ENCODE results near the gene GRK5.

The GRK5 gene

DNA sequence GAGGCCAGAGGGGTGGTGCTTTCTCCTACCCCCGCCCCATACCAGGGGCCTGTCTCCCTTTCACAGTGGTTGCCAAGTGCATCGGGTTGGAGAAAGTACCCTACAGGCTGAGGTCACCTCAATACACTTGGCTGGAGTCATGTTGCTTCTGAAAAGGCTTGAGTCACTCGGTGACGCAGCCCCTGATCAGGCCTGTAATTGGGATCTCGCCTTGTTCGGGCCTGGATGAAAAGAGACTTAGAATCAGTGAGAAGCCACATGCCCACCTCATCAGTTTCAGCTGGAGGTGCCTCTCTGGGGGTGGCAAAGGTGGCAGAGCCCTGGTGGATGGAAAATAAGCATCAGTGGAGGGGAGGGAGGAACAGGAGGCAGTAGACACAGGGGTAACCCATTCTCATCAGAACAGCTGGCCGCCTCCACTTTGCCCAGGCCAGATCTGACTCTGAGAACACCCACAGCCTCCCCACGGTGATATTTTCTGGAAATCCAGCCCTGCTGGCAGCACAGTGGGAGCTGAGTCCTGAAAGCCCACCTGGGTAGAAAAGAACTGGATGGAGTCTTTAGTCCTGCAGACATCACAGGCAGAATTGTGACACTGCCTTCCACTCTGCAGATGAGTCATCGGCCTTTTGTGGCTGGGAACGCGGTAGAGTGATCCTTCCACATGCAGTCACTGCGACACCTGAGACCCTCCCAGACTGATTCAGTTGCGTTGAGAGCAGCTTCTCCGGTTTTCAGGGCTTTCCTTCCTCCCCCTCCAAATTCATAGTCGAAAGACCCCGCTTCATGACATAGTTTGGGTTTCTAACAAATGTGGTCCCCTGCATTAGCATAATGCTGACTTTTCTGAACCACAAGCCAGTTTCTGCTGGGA lies 108.0 kb downstream of the GRK5 start:
- Histone ChIP-seq H3K9me2 (replicated peaks; ENCODE audit: low read depth, low read length) (no peaks in the 10 kb centered on the region), H3K36me3 (ENCODE audit: insufficient read depth, low read length) (no peaks in the 10 kb centered on the region), H3K27me3 (ENCODE audit: insufficient read depth, low read length, poor library complexity, severe bottlenecking) (peaks cover 36% of the 10 kb centered on the region), H3K4me2 (ENCODE audit: low read depth, low read length, poor library complexity, severe bottlenecking) (peak overlapping the region; percentile 39), H3K4me1 (ENCODE audit: insufficient read depth, low read length, poor library complexity, severe bottlenecking) (peaks cover 36% of the 10 kb centered on the region), H4K20me1 (ENCODE audit: insufficient read depth, low read length, poor library complexity, severe bottlenecking) (peaks cover 83% of the 10 kb centered on the region), H3K9me3 (ENCODE audit: insufficient read depth, low read depth, low read length) (no peaks in the 10 kb centered on the region), H3K4me3 (ENCODE audit: low read length, poor library complexity, severe bottlenecking) (no peak overlapping the region), H3F3A (ENCODE audit: low read depth) (no peaks in the 10 kb centered on the region), H3K79me2 (ENCODE audit: insufficient read depth, low read length) (peaks cover 11% of the 10 kb centered on the region; the same call in 1 of the 2 replicates), H2AFZ (ENCODE audit: low read length) (no peak overlapping the region), H3K9ac (ENCODE audit: low read depth, low read length, poor library complexity, severe bottlenecking) (no peak overlapping the region)
- no peak for TF ChIP-seq EZH2phosphoT487 (IDR thresholded peaks at IDR 0.05; ENCODE audit: borderline replicate concordance)
- TF ChIP-seq, protein P1, sequence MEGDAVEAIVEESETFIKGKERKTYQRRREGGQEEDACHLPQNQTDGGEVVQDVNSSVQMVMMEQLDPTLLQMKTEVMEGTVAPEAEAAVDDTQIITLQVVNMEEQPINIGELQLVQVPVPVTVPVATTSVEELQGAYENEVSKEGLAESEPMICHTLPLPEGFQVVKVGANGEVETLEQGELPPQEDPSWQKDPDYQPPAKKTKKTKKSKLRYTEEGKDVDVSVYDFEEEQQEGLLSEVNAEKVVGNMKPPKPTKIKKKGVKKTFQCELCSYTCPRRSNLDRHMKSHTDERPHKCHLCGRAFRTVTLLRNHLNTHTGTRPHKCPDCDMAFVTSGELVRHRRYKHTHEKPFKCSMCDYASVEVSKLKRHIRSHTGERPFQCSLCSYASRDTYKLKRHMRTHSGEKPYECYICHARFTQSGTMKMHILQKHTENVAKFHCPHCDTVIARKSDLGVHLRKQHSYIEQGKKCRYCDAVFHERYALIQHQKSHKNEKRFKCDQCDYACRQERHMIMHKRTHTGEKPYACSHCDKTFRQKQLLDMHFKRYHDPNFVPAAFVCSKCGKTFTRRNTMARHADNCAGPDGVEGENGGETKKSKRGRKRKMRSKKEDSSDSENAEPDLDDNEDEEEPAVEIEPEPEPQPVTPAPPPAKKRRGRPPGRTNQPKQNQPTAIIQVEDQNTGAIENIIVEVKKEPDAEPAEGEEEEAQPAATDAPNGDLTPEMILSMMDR (conservative IDR thresholded peaks at IDR 0.05; ENCODE audit: low read length) = no peak

DNA sequence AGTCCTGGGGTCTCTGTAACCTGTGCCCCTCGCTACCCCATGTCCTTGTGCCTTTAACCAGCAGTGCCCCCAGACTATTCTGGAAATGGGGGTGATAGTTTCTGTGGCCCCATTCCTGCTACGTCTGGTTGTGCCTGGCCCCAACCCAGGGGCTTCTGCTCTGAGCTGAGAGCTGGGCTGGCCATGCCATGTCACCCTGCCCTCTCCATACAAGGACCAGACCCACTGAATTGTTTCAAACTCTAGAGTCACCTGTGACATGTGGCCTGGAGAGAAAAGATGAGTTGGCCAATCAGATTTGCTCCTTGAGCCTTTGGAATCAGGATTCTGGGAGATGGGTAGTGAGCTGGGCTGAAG lies 108.6 kb downstream of the GRK5 start:
- H3K79me2 ChIP-seq (ENCODE audit: insufficient read depth, low read length) = peaks cover 11% of the 10 kb centered on the region; the same call in 1 of the 2 replicates
- H3K4me2 ChIP-seq (ENCODE audit: low read depth, low read length, poor library complexity, severe bottlenecking) = peak overlapping the region; percentile 39
- no peak overlapping the region for H2AFZ ChIP-seq (ENCODE audit: low read length)
- no peak overlapping the region for H3K9ac ChIP-seq (ENCODE audit: low read depth, low read length, poor library complexity, severe bottlenecking)
- TF ChIP-seq, protein P1 (conservative IDR thresholded peaks at IDR 0.05; ENCODE audit: low read length) = no peak
- no peak for TF ChIP-seq EZH2phosphoT487 (IDR thresholded peaks at IDR 0.05; ENCODE audit: borderline replicate concordance)
- no peaks in the 10 kb centered on the region for H3K9me3 ChIP-seq (ENCODE audit: insufficient read depth, low read depth, low read length)
- H3K4me3 ChIP-seq (ENCODE audit: low read length, poor library complexity, severe bottlenecking) = no peak overlapping the region
- peaks cover 36% of the 10 kb centered on the region for H3K27me3 ChIP-seq (ENCODE audit: insufficient read depth, low read length, poor library complexity, severe bottlenecking)
- H3K36me3 ChIP-seq (ENCODE audit: insufficient read depth, low read length) = no peaks in the 10 kb centered on the region
- H3K4me1 ChIP-seq (ENCODE audit: insufficient read depth, low read length, poor library complexity, severe bottlenecking) = peaks cover 34% of the 10 kb centered on the region
- H3F3A ChIP-seq (ENCODE audit: low read depth) = no peaks in the 10 kb centered on the region
- no peaks in the 10 kb centered on the region for H3K9me2 ChIP-seq (replicated peaks; ENCODE audit: low read depth, low read length)
- H4K20me1 ChIP-seq (ENCODE audit: insufficient read depth, low read length, poor library complexity, severe bottlenecking) = peaks cover 81% of the 10 kb centered on the region

GRCh38 chr10:119316729-119317097 lies 109.3 kb downstream of the GRK5 start:
- Histone ChIP-seq H3F3A (ENCODE audit: low read depth) (no peaks in the 10 kb centered on the region), H3K27me3 (ENCODE audit: insufficient read depth, low read length, poor library complexity, severe bottlenecking) (peaks cover 36% of the 10 kb centered on the region), H3K9me2 (replicated peaks; ENCODE audit: low read depth, low read length) (no peaks in the 10 kb centered on the region), H3K79me2 (ENCODE audit: insufficient read depth, low read length) (peaks cover 17% of the 10 kb centered on the region; the same call in 1 of the 2 replicates), H3K4me1 (ENCODE audit: insufficient read depth, low read length, poor library complexity, severe bottlenecking) (peaks cover 36% of the 10 kb centered on the region), H3K4me2 (ENCODE audit: low read depth, low read length, poor library complexity, severe bottlenecking) (no peak overlapping the region), H3K9ac (ENCODE audit: low read depth, low read length, poor library complexity, severe bottlenecking) (no peak overlapping the region), H3K9me3 (ENCODE audit: insufficient read depth, low read depth, low read length) (no peaks in the 10 kb centered on the region), H3K4me3 (ENCODE audit: low read length, poor library complexity, severe bottlenecking) (no peak overlapping the region), H2AFZ (ENCODE audit: low read length) (no peak overlapping the region), H3K36me3 (ENCODE audit: insufficient read depth, low read length) (no peaks in the 10 kb centered on the region), H4K20me1 (ENCODE audit: insufficient read depth, low read length, poor library complexity, severe bottlenecking) (peaks cover 83% of the 10 kb centered on the region)
- TF ChIP-seq EZH2phosphoT487 (IDR thresholded peaks at IDR 0.05; ENCODE audit: borderline replicate concordance) = no peak
- TF ChIP-seq, protein P1 (conservative IDR thresholded peaks at IDR 0.05; ENCODE audit: low read length) = no peak

Data from Loucy (cell line).